T-helper 2 cell treated with Interferon-gamma antibody and Interleukin-4, amounts not matched to agents 5 μg/mL and 100 μg/mL, for 36 hours (primary cell): ENCODE measurements around the gene TTC7B.

ENCODE experiments used
- DNase-seq: peaks from one replicate; pipeline ENCODE4 v3.0.0; 2021; ENCODE audit warnings: low spot score
- H3K27ac Mint-ChIP-seq: one replicate; pipeline ENCODE4 v1.8.0; 2021; ENCODE audit warnings: mild to moderate bottlenecking, mixed read lengths
- H3K27me3 Mint-ChIP-seq: one replicate; pipeline ENCODE4 v1.8.0; 2021; ENCODE audit warnings: low read depth, mixed read lengths
- H3K36me3 Mint-ChIP-seq: one replicate; pipeline ENCODE4 v1.8.0; 2021; ENCODE audit warnings: low read depth, mixed read lengths
- H3K4me1 Mint-ChIP-seq: one replicate; pipeline ENCODE4 v1.8.0; 2021; ENCODE audit warnings: low read depth, mixed read lengths
- H3K4me3 Mint-ChIP-seq: one replicate; pipeline ENCODE4 v1.8.0; 2022; ENCODE audit warnings: mild to moderate bottlenecking, moderate library complexity, mixed read lengths
- H3K9me3 Mint-ChIP-seq: one replicate; pipeline ENCODE4 v1.8.0; 2021; ENCODE audit warnings: mixed read lengths

The TTC7B gene

GRCh38 chr14:90820958-90821357 is 4.7 kb upstream of the TTC7B start:
- H3K27me3 Mint-ChIP-seq, result peaks cover 18% of the 10 kb centered on the region
- no peak overlapping the region for H3K4me3 Mint-ChIP-seq
- peaks cover 6% of the 10 kb centered on the region for H3K36me3 Mint-ChIP-seq
- peaks cover 19% of the 10 kb centered on the region for H3K9me3 Mint-ChIP-seq
- H3K27ac Mint-ChIP-seq, result no peak overlapping the region
- peaks cover 6% of the 10 kb centered on the region for H3K4me1 Mint-ChIP-seq
- DNase-seq, result peak; percentile 78

DNA sequence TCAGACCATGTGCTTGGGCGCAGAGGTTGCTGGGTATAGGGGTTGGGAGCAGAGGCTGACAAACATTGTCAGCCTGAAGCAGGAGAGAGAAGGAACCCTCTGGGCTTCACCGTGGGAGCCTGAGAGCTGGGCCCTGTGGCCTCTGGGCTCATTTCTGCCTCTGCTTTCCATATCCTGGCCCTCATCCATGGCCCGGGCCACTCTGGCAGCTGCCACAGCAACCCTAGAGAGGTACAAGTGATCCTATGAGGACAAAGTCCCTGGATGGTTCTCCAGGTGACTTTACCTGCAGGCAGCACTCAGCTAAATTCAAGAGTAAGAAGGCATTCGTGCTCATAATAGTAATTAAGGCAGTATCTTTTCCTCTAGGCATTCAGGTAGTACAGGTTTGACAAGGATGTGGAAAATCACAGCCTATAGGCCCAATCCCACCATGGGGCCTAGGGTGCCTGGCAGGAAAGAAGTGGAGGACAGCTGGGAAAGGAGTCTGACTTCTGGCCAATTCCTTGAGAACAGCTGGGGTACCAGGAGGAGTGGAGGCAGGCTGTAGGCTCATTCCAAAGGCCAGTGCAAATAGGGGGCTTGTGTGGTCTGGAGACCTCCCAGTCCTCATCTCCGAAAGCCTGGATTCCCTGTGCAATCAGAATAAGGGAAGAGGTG is 3.6 kb upstream of the TTC7B start:
- no peak overlapping the region for H3K4me3 Mint-ChIP-seq
- peaks cover 9% of the 10 kb centered on the region for H3K4me1 Mint-ChIP-seq
- peaks cover 14% of the 10 kb centered on the region for H3K9me3 Mint-ChIP-seq
- H3K27ac Mint-ChIP-seq, result no peak overlapping the region
- H3K36me3 Mint-ChIP-seq, result peaks cover 6% of the 10 kb centered on the region
- peaks cover 26% of the 10 kb centered on the region for H3K27me3 Mint-ChIP-seq
- DNase-seq, result no peak

- peaks cover under 1% of the 10 kb centered on the region for H3K36me3 Mint-ChIP-seq
- DNase-seq, result no peak
- H3K4me1 Mint-ChIP-seq, result peaks cover 9% of the 10 kb centered on the region
- H3K4me3 Mint-ChIP-seq, result no peak overlapping the region
- H3K27me3 Mint-ChIP-seq, result peaks cover 35% of the 10 kb centered on the region
- H3K27ac Mint-ChIP-seq, result no peak overlapping the region
- peaks cover 7% of the 10 kb centered on the region for H3K9me3 Mint-ChIP-seq
These were observed 2.5 kb upstream of the TTC7B start for GRCh38 chr14:90818715-90819114.

DNA sequence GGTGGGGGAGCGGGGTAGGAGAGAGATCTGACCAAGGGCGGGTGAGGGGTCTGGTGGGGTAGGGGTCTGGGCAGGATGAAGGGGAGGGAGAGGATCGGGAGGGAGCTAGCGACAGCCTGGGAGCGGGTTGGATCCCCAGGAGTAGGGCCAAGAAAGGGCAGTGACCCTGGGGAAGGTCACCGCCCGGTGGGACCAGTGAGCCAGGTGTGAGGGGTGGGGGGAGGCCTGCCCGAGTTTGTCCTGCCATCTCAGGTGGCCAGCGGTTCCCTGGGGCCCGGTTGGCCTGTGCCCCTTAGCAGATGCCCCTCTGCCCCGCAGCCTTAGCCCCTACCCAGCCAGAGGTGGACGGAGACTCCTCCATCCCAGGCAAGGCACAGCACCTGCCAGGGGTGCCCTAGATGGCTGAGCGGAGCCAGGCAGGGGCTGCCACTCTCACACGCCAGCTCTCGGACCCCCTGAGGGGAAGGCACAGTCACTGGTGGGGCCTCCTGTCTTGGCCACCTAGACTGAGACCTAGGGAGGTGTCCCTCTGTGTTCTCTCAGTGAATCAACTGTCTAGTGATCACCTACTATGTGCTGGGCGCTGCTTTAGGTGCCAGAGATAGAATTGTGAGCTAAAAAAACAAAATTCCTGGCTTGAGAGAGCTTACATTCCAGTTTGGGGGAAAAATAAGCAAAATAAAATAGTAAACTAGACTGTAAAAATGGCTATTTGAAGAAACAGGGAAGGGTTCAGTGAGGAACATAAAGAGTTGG is 629 bp upstream of the TTC7B start:
- Mint-ChIP-seq H3K4me3 (peak overlapping the region; percentile 56), H3K9me3 (no peaks in the 10 kb centered on the region), H3K27me3 (peaks cover 38% of the 10 kb centered on the region), H3K4me1 (peaks cover 9% of the 10 kb centered on the region), H3K36me3 (no peaks in the 10 kb centered on the region), H3K27ac (no peak overlapping the region)
- no peak for DNase-seq

- no peak overlapping the region for H3K27ac Mint-ChIP-seq
- no peak for DNase-seq
- H3K4me1 Mint-ChIP-seq, result peaks cover 4% of the 10 kb centered on the region
- H3K27me3 Mint-ChIP-seq, result peaks cover 38% of the 10 kb centered on the region
- H3K36me3 Mint-ChIP-seq, result no peaks in the 10 kb centered on the region
- no peaks in the 10 kb centered on the region for H3K9me3 Mint-ChIP-seq
- peak overlapping the region; percentile 59 for H3K4me3 Mint-ChIP-seq
These were observed 733 bp downstream of the TTC7B start for GRCh38 chr14:90815572-90815821.

GRCh38 chr14:90814806-90815571 is 1.2 kb downstream of the TTC7B start:
- H3K27me3 Mint-ChIP-seq, result peaks cover 38% of the 10 kb centered on the region
- H3K4me1 Mint-ChIP-seq, result peaks cover 4% of the 10 kb centered on the region
- peak overlapping the region; percentile 59 for H3K4me3 Mint-ChIP-seq
- DNase-seq, result no peak
- no peaks in the 10 kb centered on the region for H3K9me3 Mint-ChIP-seq
- H3K36me3 Mint-ChIP-seq, result no peaks in the 10 kb centered on the region
- no peak overlapping the region for H3K27ac Mint-ChIP-seq

GRCh38 chr14:90813442-90813841 is 2.8 kb downstream of the TTC7B start:
- DNase-seq, result no peak
- Mint-ChIP-seq H3K36me3 (no peaks in the 10 kb centered on the region), H3K4me3 (no peak overlapping the region), H3K4me1 (peaks cover 4% of the 10 kb centered on the region), H3K27ac (no peak overlapping the region), H3K27me3 (peaks cover 32% of the 10 kb centered on the region), H3K9me3 (no peaks in the 10 kb centered on the region)

- H3K36me3 Mint-ChIP-seq, result no peaks in the 10 kb centered on the region
- no peak overlapping the region for H3K4me3 Mint-ChIP-seq
- peaks cover 4% of the 10 kb centered on the region for H3K4me1 Mint-ChIP-seq
- peaks cover 23% of the 10 kb centered on the region for H3K27me3 Mint-ChIP-seq
- no peak for DNase-seq
- no peak overlapping the region for H3K27ac Mint-ChIP-seq
- no peaks in the 10 kb centered on the region for H3K9me3 Mint-ChIP-seq
These were observed 4.1 kb downstream of the TTC7B start for GRCh38 chr14:90812109-90812508.

GRCh38 chr14:90811641-90812040 is 4.6 kb downstream of the TTC7B start:
- peaks cover 4% of the 10 kb centered on the region for H3K4me1 Mint-ChIP-seq
- H3K27ac Mint-ChIP-seq, result no peak overlapping the region
- no peak overlapping the region for H3K4me3 Mint-ChIP-seq
- H3K9me3 Mint-ChIP-seq, result no peaks in the 10 kb centered on the region
- no peak for DNase-seq
- no peaks in the 10 kb centered on the region for H3K36me3 Mint-ChIP-seq
- H3K27me3 Mint-ChIP-seq, result peaks cover 22% of the 10 kb centered on the region

DNA sequence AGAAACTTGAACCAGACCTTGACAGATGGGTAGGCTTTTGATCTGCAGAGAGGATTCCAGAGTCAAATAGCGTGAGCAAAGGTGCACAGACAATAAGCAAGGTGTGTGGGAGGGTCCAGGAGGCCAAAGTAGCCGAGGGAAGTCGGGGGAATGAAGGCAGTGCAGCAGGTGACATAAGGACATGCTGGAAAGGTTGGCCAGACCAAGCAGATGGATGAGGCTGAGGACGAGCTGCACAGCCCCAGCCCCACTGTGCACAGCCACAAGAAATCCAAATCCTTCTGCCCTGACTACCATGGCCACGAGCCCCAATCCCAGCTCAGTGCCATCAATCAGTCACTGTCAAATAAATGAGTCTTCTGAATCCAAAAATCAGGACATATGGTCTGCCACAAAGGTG is 5.4 kb downstream of the TTC7B start:
- Mint-ChIP-seq H3K9me3 (no peaks in the 10 kb centered on the region), H3K27me3 (peaks cover 22% of the 10 kb centered on the region), H3K36me3 (no peaks in the 10 kb centered on the region), H3K27ac (no peak overlapping the region), H3K4me3 (no peak overlapping the region), H3K4me1 (peaks cover 4% of the 10 kb centered on the region)
- no peak for DNase-seq

- H3K9me3 Mint-ChIP-seq, result no peaks in the 10 kb centered on the region
- H3K4me3 Mint-ChIP-seq, result no peak overlapping the region
- no peak overlapping the region for H3K27ac Mint-ChIP-seq
- H3K4me1 Mint-ChIP-seq, result no peaks in the 10 kb centered on the region
- DNase-seq, result no peak
- H3K27me3 Mint-ChIP-seq, result peaks cover 12% of the 10 kb centered on the region
- no peaks in the 10 kb centered on the region for H3K36me3 Mint-ChIP-seq
These were observed 6.5 kb downstream of the TTC7B start for GRCh38 chr14:90809530-90810312.

DNA sequence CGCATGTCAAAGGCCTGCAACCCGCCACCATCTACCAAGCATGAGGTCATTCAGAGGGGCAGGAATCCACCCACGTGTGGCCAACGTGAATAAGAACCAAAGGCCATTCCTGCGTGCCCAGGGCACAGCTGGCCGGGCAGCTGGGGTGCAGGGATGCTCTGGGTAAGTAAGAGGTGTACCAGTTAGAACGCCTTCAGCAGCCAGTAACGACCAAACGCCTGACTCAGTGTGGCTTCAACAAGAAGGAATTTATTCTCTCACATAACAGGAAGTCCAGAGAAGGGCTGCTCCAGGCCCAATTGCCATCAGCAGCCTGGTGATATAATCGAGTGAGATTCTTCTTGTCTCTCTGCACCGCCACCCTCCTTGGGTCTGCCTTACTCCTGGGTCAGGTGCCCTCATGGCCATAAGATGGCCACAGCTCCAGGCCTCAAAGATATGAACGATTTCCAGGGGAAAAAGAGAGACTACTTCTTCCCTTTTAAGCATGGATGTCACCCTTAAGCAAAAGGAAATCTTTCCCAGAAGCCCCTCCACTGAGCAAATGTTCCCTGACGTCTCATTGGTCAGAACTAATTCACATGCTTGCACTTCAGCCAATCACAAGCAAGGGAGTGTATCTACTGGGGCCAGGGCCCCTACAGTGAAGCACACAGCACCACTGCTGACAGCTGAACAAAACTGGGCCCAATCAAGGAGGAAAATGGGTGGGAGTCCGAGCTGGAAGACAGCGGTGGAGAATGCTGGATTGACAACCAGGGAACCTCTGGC is 7.3 kb downstream of the TTC7B start:
- Mint-ChIP-seq H3K4me1 (no peaks in the 10 kb centered on the region), H3K9me3 (no peaks in the 10 kb centered on the region), H3K4me3 (no peak overlapping the region), H3K36me3 (no peaks in the 10 kb centered on the region), H3K27ac (no peak overlapping the region), H3K27me3 (peaks cover 5% of the 10 kb centered on the region)
- no peak for DNase-seq

- Mint-ChIP-seq H3K4me3 (no peak overlapping the region), H3K4me1 (peaks cover 5% of the 10 kb centered on the region), H3K27me3 (no peaks in the 10 kb centered on the region), H3K36me3 (no peaks in the 10 kb centered on the region), H3K27ac (no peak overlapping the region), H3K9me3 (no peaks in the 10 kb centered on the region)
- DNase-seq, result no peak
These were observed 9.2 kb downstream of the TTC7B start for GRCh38 chr14:90807060-90807459.
